Measurements from ENCODE around the gene GSPT1.
"Not testable (repeated sequence)": the region's sequence is repeated elsewhere in the genome, so short reads cannot be mapped to it uniquely, and the experiment has no call there.

Gene GSPT1

GRCh38 chr16:11915644-11916523, at the start of gene GSPT1:
TSS of gene GSPT1 (minus strand) at chr16:11915956. CDS start at chr16:11915720, 236 bp downstream.
- H3K36me3 ChIP-seq (ENCODE audit: control insufficient read depth, insufficient read depth, low read length), result no peaks in the 10 kb centered on the region
- H3K4me3 ChIP-seq (ENCODE audit: low read length), result peak within 1 kb of the TSS; percentile 84
- H3K27me3 ChIP-seq (ENCODE audit: control insufficient read depth, insufficient read depth, low read length), result no peaks in the 10 kb centered on the region
- peaks cover 13% of the 10 kb centered on the region for H3K4me1 ChIP-seq (ENCODE audit: control insufficient read depth, insufficient read depth, low read length)
- peak within 1 kb of the TSS; percentile 92 for H3K27ac ChIP-seq (ENCODE audit: low read depth, low read length)
- H3K9ac ChIP-seq (ENCODE audit: low read length), result peak within 1 kb of the TSS; percentile 72

GRCh38 chr16:11964761-11965551, 49.2 kb upstream of the GSPT1 start, which contains the start of gene TNFRSF17:
TSS of gene TNFRSF17 (plus strand) at chr16:11965210. CDS start at chr16:11965325, 115 bp downstream.
- H3K27me3 ChIP-seq (ENCODE audit: control insufficient read depth, insufficient read depth, low read length), result no peaks in the 10 kb centered on the region
- H3K36me3 ChIP-seq (ENCODE audit: control insufficient read depth, insufficient read depth, low read length), result no peaks in the 10 kb centered on the region
- H3K4me1 ChIP-seq (ENCODE audit: control insufficient read depth, insufficient read depth, low read length), result no peaks in the 10 kb centered on the region
- no peak within 1 kb of the TSS for H3K9ac ChIP-seq (ENCODE audit: low read length)
- H3K27ac ChIP-seq (ENCODE audit: low read depth, low read length), result no peak within 1 kb of the TSS
- no peak within 1 kb of the TSS for H3K4me3 ChIP-seq (ENCODE audit: low read length)

GRCh38 chr16:11963706-11964105, 48.0 kb upstream of the GSPT1 start:
- Histone ChIP-seq H3K36me3 (ENCODE audit: control insufficient read depth, insufficient read depth, low read length) (no peaks in the 10 kb centered on the region), H3K27me3 (ENCODE audit: control insufficient read depth, insufficient read depth, low read length) (no peaks in the 10 kb centered on the region), H3K4me1 (ENCODE audit: control insufficient read depth, insufficient read depth, low read length) (no peaks in the 10 kb centered on the region), H3K9ac (ENCODE audit: low read length) (no peak overlapping the region), H3K4me3 (ENCODE audit: low read length) (no peak overlapping the region), H3K27ac (ENCODE audit: low read depth, low read length) (no peak overlapping the region)

- H3K27ac ChIP-seq (ENCODE audit: low read depth, low read length); H3K4me3 ChIP-seq (ENCODE audit: low read length); H3K36me3 ChIP-seq (ENCODE audit: control insufficient read depth, insufficient read depth, low read length); H3K9ac ChIP-seq (ENCODE audit: low read length); H3K27me3 ChIP-seq (ENCODE audit: control insufficient read depth, insufficient read depth, low read length); H3K4me1 ChIP-seq (ENCODE audit: control insufficient read depth, insufficient read depth, low read length): not testable (repeated sequence)
These were observed 47.2 kb upstream of the GSPT1 start for GRCh38 chr16:11962978-11963377.

GRCh38 chr16:11962457-11962856, 46.7 kb upstream of the GSPT1 start:
- not testable (repeated sequence) for H3K36me3 ChIP-seq (ENCODE audit: control insufficient read depth, insufficient read depth, low read length); H3K9ac ChIP-seq (ENCODE audit: low read length); H3K27ac ChIP-seq (ENCODE audit: low read depth, low read length); H3K4me1 ChIP-seq (ENCODE audit: control insufficient read depth, insufficient read depth, low read length); H3K27me3 ChIP-seq (ENCODE audit: control insufficient read depth, insufficient read depth, low read length); H3K4me3 ChIP-seq (ENCODE audit: low read length)

- Histone ChIP-seq H3K4me1 (ENCODE audit: control insufficient read depth, insufficient read depth, low read length) (no peaks in the 10 kb centered on the region), H3K27ac (ENCODE audit: low read depth, low read length) (no peak overlapping the region), H3K4me3 (ENCODE audit: low read length) (no peak overlapping the region), H3K27me3 (ENCODE audit: control insufficient read depth, insufficient read depth, low read length) (no peaks in the 10 kb centered on the region), H3K36me3 (ENCODE audit: control insufficient read depth, insufficient read depth, low read length) (no peaks in the 10 kb centered on the region), H3K9ac (ENCODE audit: low read length) (no peak overlapping the region)
These were observed 42.0 kb upstream of the GSPT1 start for GRCh38 chr16:11957591-11958395.

- Histone ChIP-seq H3K4me3 (ENCODE audit: low read length) (no peak overlapping the region), H3K27ac (ENCODE audit: low read depth, low read length) (no peak overlapping the region), H3K27me3 (ENCODE audit: control insufficient read depth, insufficient read depth, low read length) (no peaks in the 10 kb centered on the region), H3K9ac (ENCODE audit: low read length) (no peak overlapping the region), H3K4me1 (ENCODE audit: control insufficient read depth, insufficient read depth, low read length) (no peaks in the 10 kb centered on the region), H3K36me3 (ENCODE audit: control insufficient read depth, insufficient read depth, low read length) (no peaks in the 10 kb centered on the region)
These were observed 40.8 kb upstream of the GSPT1 start for GRCh38 chr16:11956558-11956957.

- H3K9ac ChIP-seq (ENCODE audit: low read length), result no peak overlapping the region
- H3K4me1 ChIP-seq (ENCODE audit: control insufficient read depth, insufficient read depth, low read length), result no peaks in the 10 kb centered on the region
- H3K4me3 ChIP-seq (ENCODE audit: low read length), result no peak overlapping the region
- no peak overlapping the region for H3K27ac ChIP-seq (ENCODE audit: low read depth, low read length)
- no peaks in the 10 kb centered on the region for H3K36me3 ChIP-seq (ENCODE audit: control insufficient read depth, insufficient read depth, low read length)
- no peaks in the 10 kb centered on the region for H3K27me3 ChIP-seq (ENCODE audit: control insufficient read depth, insufficient read depth, low read length)
These were observed 40.0 kb upstream of the GSPT1 start for GRCh38 chr16:11955713-11956123.

- not testable (repeated sequence) for H3K27me3 ChIP-seq (ENCODE audit: control insufficient read depth, insufficient read depth, low read length); H3K9ac ChIP-seq (ENCODE audit: low read length); H3K27ac ChIP-seq (ENCODE audit: low read depth, low read length); H3K4me3 ChIP-seq (ENCODE audit: low read length); H3K36me3 ChIP-seq (ENCODE audit: control insufficient read depth, insufficient read depth, low read length); H3K4me1 ChIP-seq (ENCODE audit: control insufficient read depth, insufficient read depth, low read length)
These were observed 37.8 kb upstream of the GSPT1 start for GRCh38 chr16:11953576-11953975.

GRCh38 chr16:11950388-11950787, 34.6 kb upstream of the GSPT1 start:
- Histone ChIP-seq H3K27ac (ENCODE audit: low read depth, low read length) (no peak overlapping the region), H3K27me3 (ENCODE audit: control insufficient read depth, insufficient read depth, low read length) (no peaks in the 10 kb centered on the region), H3K9ac (ENCODE audit: low read length) (no peak overlapping the region), H3K4me3 (ENCODE audit: low read length) (no peak overlapping the region), H3K4me1 (ENCODE audit: control insufficient read depth, insufficient read depth, low read length) (no peaks in the 10 kb centered on the region), H3K36me3 (ENCODE audit: control insufficient read depth, insufficient read depth, low read length) (no peaks in the 10 kb centered on the region)

- H3K27ac ChIP-seq (ENCODE audit: low read depth, low read length), result no peak overlapping the region
These were observed 33.8 kb upstream of the GSPT1 start for GRCh38 chr16:11949527-11949926.

GRCh38 chr16:11948819-11949218, 33.1 kb upstream of the GSPT1 start:
- H3K27ac ChIP-seq (ENCODE audit: low read depth, low read length), result no peak overlapping the region
- H3K27me3 ChIP-seq (ENCODE audit: control insufficient read depth, insufficient read depth, low read length), result no peaks in the 10 kb centered on the region
- H3K4me3 ChIP-seq (ENCODE audit: low read length), result no peak overlapping the region
- no peaks in the 10 kb centered on the region for H3K4me1 ChIP-seq (ENCODE audit: control insufficient read depth, insufficient read depth, low read length)
- no peaks in the 10 kb centered on the region for H3K36me3 ChIP-seq (ENCODE audit: control insufficient read depth, insufficient read depth, low read length)
- H3K9ac ChIP-seq (ENCODE audit: low read length), result no peak overlapping the region

More at GRCh38 chr16:11949527-11949926, 33.8 kb upstream of the GSPT1 start:
- Histone ChIP-seq H3K9ac (ENCODE audit: low read length) (no peak overlapping the region), H3K4me3 (ENCODE audit: low read length) (no peak overlapping the region), H3K27me3 (ENCODE audit: control insufficient read depth, insufficient read depth, low read length) (no peaks in the 10 kb centered on the region), H3K36me3 (ENCODE audit: control insufficient read depth, insufficient read depth, low read length) (no peaks in the 10 kb centered on the region), H3K4me1 (ENCODE audit: control insufficient read depth, insufficient read depth, low read length) (no peaks in the 10 kb centered on the region)
